Smooth muscle cell (in vitro differentiated cells): ENCODE results near the gene MACROH2A1. TPM values are rescaled to one million over a fixed set of nuclear protein-coding genes. Genes with fewer than 3 reads are reported as not detected.

Experiments
- DNase-seq: peaks from one replicate; lab custom pipeline; 2025; ENCODE audit not compliant: unreplicated experiment; lab: John Stamatoyannopoulos, UW
- H2AFZ ChIP-seq: fragments of 200-600 bp; sonication (generic); 2 replicates; pipeline ENCODE4 v1.6.0; 2016; ENCODE audit warnings: antibody characterized with exemption, low read depth, mild to moderate bottlenecking
- H3F3A ChIP-seq: fragments of 200-600 bp; sonication (generic); 2 replicates; pipeline ENCODE4 v1.6.0; 2017; ENCODE audit warnings: antibody characterized with exemption, low read depth
- H3K27ac ChIP-seq: fragments of 200-600 bp; sonication (generic); 2 replicates; pipeline ENCODE4 v1.5.1; 2016; ENCODE audit warnings: low read depth, mild to moderate bottlenecking
- H3K27me3 ChIP-seq: fragments of 200-600 bp; sonication (generic); 2 replicates; pipeline ENCODE4 v1.6.1; 2016; ENCODE audit warnings: low read depth, mild to moderate bottlenecking
- H3K36me3 ChIP-seq: fragments of 200-600 bp; sonication (generic); 2 replicates; pipeline ENCODE4 v1.5.1; 2016; ENCODE audit warnings: low read depth
- H3K4me1 ChIP-seq: fragments of 200-600 bp; sonication (generic); 2 replicates; pipeline ENCODE4 v1.5.1; 2016; ENCODE audit warnings: low read depth
- H3K4me2 ChIP-seq: fragments of 200-600 bp; sonication (generic); 2 replicates; pipeline ENCODE4 v1.6.0; 2016; ENCODE audit warnings: mild to moderate bottlenecking
- H3K4me3 ChIP-seq: fragments of 200-600 bp; sonication (generic); 2 replicates; pipeline ENCODE4 v1.5.1; 2016; ENCODE audit warnings: mild to moderate bottlenecking
- H3K79me2 ChIP-seq: fragments of 200-600 bp; sonication (generic); 2 replicates; pipeline ENCODE4 v1.6.0; 2016; ENCODE audit warnings: low read depth, mild to moderate bottlenecking
- H3K9ac ChIP-seq: fragments of 200-600 bp; sonication (generic); 2 replicates; pipeline ENCODE4 v1.6.0; 2016; ENCODE audit warnings: low read depth
- H3K9me3 ChIP-seq: fragments of 200-600 bp; sonication (generic); replicated peaks from 2 replicates; pipeline ENCODE4 v1.5.1; 2016; ENCODE audit warnings: low read depth
- H4K20me1 ChIP-seq: fragments of 200-600 bp; sonication (generic); 2 replicates; pipeline ENCODE4 v1.6.0; 2016; ENCODE audit warnings: low read depth
- WGBS: methylation state at CpG from one replicate; pipeline ENCODE4 v1.1.7; 2016; ENCODE audit warnings: low lambda C conversion rate; 5-methylcytosine and 5-hydroxymethylcytosine counted together
- polyA plus RNA-seq: library from polyadenylated mRNA; unstranded; fragments of >200 nt; fragmentation: Nextera tagmentation; extraction: Ambion mirVana; gene quantifications from 2 replicates; pipeline ENCODE4 v1.2.1, GENCODE V29; 2016
- total RNA-seq: library from RNA; depleted of rRNA; stranded (reverse); fragments of >200 nt; gene quantifications from 2 replicates; pipeline ENCODE4 v1.2.3, GENCODE V29; 2014
- TF ChIP-seq, protein P1 (sequence below): fragments of 200-600 bp; sonication (generic); IDR thresholded peaks from 2 replicates; pipeline ENCODE4 v1.5.1; 2017; ENCODE audit warnings: borderline replicate concordance, mild to moderate bottlenecking, antibody characterized with exemption; ENCODE audit not compliant: insufficient read depth, poor library complexity, severe bottlenecking

The MACROH2A1 gene
- total and polyA plus RNA-seq, 2 experiments from 2014 or later: 309 to 371 TPM

DNA sequence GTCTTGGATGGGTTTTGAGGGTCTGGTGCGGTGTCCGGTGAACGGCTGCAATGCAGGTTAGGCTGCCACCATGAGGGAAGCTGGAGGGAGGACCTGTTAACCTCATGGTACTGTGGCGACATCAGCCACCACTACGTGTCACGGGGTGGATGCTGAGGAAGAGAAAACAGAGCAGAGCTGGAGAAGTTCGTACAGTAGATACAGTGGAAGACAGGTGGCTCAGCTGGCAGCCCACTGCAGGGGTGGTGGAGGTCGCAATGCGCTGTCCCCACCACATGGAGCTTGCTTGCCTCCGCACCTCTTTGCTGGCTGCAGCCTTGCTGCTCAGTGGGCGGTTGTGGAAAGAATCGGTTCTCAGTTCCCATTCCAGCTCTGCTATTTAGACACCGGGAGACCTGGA, 45.3 kb upstream of the MACROH2A1 start:
- DNase-seq: no peak
- Histone ChIP-seq H3K4me2 (peak overlapping the region; percentile 10), H3K79me2 (no peaks in the 10 kb centered on the region), H3K27me3 (no peaks in the 10 kb centered on the region), H2AFZ (no peak overlapping the region), H3K9ac (no peak overlapping the region), H3K27ac (peak overlapping the region; percentile 46), H3K9me3 (no peaks in the 10 kb centered on the region), H3F3A (peaks cover 9% of the 10 kb centered on the region), H3K4me1 (peaks cover 18% of the 10 kb centered on the region), H3K4me3 (no peak overlapping the region), H4K20me1 (no peaks in the 10 kb centered on the region), H3K36me3 (no peaks in the 10 kb centered on the region)
- TF ChIP-seq, protein P1, sequence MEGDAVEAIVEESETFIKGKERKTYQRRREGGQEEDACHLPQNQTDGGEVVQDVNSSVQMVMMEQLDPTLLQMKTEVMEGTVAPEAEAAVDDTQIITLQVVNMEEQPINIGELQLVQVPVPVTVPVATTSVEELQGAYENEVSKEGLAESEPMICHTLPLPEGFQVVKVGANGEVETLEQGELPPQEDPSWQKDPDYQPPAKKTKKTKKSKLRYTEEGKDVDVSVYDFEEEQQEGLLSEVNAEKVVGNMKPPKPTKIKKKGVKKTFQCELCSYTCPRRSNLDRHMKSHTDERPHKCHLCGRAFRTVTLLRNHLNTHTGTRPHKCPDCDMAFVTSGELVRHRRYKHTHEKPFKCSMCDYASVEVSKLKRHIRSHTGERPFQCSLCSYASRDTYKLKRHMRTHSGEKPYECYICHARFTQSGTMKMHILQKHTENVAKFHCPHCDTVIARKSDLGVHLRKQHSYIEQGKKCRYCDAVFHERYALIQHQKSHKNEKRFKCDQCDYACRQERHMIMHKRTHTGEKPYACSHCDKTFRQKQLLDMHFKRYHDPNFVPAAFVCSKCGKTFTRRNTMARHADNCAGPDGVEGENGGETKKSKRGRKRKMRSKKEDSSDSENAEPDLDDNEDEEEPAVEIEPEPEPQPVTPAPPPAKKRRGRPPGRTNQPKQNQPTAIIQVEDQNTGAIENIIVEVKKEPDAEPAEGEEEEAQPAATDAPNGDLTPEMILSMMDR: no peak
- WGBS: 92% methylated on average over 13 of the region's 13 CpGs

DNA sequence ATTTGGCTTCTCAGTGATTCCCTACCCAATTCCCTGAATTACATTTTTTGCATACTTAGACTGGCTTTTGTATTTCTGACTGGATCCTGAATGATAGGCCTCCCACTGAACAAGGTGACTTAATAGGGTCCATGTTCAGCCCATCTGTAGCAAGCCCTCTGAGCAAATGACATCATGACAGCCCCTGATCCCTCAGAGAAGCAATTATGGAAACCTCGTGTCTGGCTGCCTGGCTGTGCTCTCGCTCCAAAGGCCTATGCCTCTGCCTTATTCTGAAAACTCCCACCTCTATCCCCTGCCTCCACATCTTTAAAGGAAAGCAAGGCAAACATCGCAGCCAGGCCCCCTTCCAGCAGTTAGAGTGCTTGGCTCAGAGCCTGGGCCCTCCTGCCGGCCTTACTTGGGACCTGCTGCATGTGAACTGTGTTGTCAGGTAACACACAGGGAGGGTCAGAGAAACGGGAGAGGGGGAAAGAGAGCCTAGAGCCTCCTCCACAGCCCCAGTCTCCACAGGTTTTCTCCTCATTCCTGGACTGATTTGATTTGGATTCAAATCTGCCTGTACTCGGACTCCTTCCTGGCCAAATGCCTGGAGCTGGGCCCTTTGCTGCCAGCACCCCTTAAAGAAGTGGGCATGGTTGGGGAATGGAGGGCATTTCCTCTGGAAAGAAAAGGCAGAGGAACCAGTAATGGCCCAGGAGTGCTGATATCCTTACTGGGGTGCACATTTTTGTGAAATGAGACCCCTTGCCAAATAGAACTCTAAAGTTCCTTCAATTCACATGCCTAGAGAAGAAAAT, 44.3 kb upstream of the MACROH2A1 start:
- H3F3A ChIP-seq: peaks cover 17% of the 10 kb centered on the region
- H3K4me1 ChIP-seq: peaks cover 18% of the 10 kb centered on the region
- peak overlapping the region; percentile 10 for H3K4me2 ChIP-seq
- 30% methylated on average over 6 of the region's 6 CpGs for WGBS
- H3K27ac ChIP-seq: peak overlapping the region; percentile 46
- TF ChIP-seq, protein P1: no peak
- H3K27me3 ChIP-seq: no peaks in the 10 kb centered on the region
- H4K20me1 ChIP-seq: no peaks in the 10 kb centered on the region
- no peak overlapping the region for H3K9ac ChIP-seq
- H3K4me3 ChIP-seq: no peak overlapping the region
- no peaks in the 10 kb centered on the region for H3K36me3 ChIP-seq
- no peak for DNase-seq
- H2AFZ ChIP-seq: no peak overlapping the region
- H3K9me3 ChIP-seq: no peaks in the 10 kb centered on the region
- H3K79me2 ChIP-seq: no peaks in the 10 kb centered on the region

DNA sequence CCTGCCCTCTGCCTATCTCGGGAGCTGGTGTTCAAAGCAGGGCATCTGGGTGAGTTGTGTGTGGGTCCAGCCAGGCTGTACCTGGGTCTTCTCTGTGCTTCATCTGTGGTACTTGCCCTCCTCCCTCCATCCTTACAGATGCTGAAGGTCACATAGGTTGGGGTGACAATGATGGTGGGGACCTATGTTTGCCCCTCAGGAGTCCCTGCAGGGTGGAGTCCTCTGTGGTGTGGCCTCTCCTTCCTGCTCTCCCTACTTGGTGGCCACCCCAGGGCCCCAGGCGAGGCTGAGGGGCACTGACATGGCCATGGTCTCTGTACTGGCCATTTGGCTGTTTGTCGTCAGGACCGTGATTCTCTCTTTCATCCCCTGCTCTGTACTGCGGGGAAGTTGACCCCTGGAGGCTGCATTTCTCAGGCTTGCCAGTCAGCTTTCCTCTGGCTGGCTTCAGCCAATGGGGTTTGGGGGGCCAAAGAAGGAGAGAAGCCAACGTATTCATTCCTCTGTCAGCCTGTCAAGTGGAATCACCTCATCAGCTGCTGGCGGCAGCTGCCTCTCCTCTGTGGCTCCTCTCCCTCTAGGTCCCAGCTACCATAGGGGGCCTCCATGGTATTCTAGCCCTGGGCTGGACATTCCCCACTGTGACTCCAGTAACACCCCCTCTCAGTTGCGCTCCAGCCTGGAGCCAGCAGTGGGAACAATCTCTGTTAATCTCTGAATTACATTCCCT, 43.6 kb upstream of the MACROH2A1 start:
- H3K27me3 ChIP-seq: no peaks in the 10 kb centered on the region
- WGBS: 76% methylated on average over 8 of the region's 8 CpGs
- peak overlapping the region; percentile 46 for H3K27ac ChIP-seq
- no peak overlapping the region for H3K9ac ChIP-seq
- peak overlapping the region; percentile 6 for H3K4me2 ChIP-seq
- no peak for DNase-seq
- H3K4me3 ChIP-seq: no peak overlapping the region
- no peaks in the 10 kb centered on the region for H3K36me3 ChIP-seq
- no peaks in the 10 kb centered on the region for H3K9me3 ChIP-seq
- H3F3A ChIP-seq: peaks cover 15% of the 10 kb centered on the region
- TF ChIP-seq, protein P1: no peak
- H3K79me2 ChIP-seq: no peaks in the 10 kb centered on the region
- peaks cover 18% of the 10 kb centered on the region for H3K4me1 ChIP-seq
- no peak overlapping the region for H2AFZ ChIP-seq
- H4K20me1 ChIP-seq: no peaks in the 10 kb centered on the region
